ENCODE data around the gene TBX21.

- TF ChIP-seq ZNF263 (CRISPR knock-in tag; IDR thresholded peaks at IDR 0.05; ENCODE audit: borderline replicate concordance) (no peak), DPF2 (IDR thresholded peaks at IDR 0.05) (no peak), POLR2A (conservative IDR thresholded peaks at IDR 0.05) (no peak), FOXJ3 (CRISPR knock-in tag; IDR thresholded peaks at IDR 0.05) (no peak)
These were observed 6.0 kb upstream of the TBX21 start for GRCh38 chr17:47726796-47727703.

All from K562 (cell line).